ENCODE results near the gene PAPSS1. TPM values are rescaled to one million over a fixed set of nuclear protein-coding genes. Genes with fewer than 3 reads are reported as not detected.

The PAPSS1 gene
- total and polyA plus RNA-seq, 2 donors (not counting 3 experiments of a cell fraction or from before 2014, with no cell fraction given), result 69.6 to 77.2 TPM

- no peaks in the 10 kb centered on the region for H3K9me3 ChIP-seq (replicated peaks; ENCODE audit: control insufficient read depth, insufficient read depth, low read length)
- H3K9ac ChIP-seq (replicated peaks; ENCODE audit: extremely low read depth, insufficient read depth, low read length), result no peak overlapping the region
- dilution Hi-C loops (cut with MboI; ENCODE audit: extremely low pct_ligation_motif_present, low sequenced_read_pairs) (no loop called here), intact Hi-C loops (cut with micrococcal nuclease) (no loop called here)
- CTCF ChIA-PET, result no interaction called here
- no TSS peak for BruUV-seq (replicated peaks)
- no peak overlapping the region for H3K27ac ChIP-seq (ENCODE audit: insufficient read depth, low read depth, low read length)
- TF ChIP-seq MYC (IDR thresholded peaks at IDR 0.05; ENCODE audit: low read depth, low read length), result no peak
- TF ChIP-seq FOS (IDR thresholded peaks at IDR 0.05; ENCODE audit: borderline replicate concordance, insufficient read depth, low read length), result no peak
- TF ChIP-seq CTCF (IDR thresholded peaks at IDR 0.05; ENCODE audit: extremely low read depth in 1 of 2, insufficient read depth in 1 of 2, low read depth in 1 of 2, low read length in 2 of 2), result no peak
- TF ChIP-seq JUN (IDR thresholded peaks at IDR 0.05; ENCODE audit: borderline replicate concordance, insufficient read depth, insufficient read length, low read depth), result no peak
- TF ChIP-seq POLR2AphosphoS5 (IDR thresholded peaks at IDR 0.05; ENCODE audit: insufficient read depth, low read depth, low read length), result no peak
- TF ChIP-seq POLR2A (IDR thresholded peaks at IDR 0.05; ENCODE audit: low read depth, low read length), result no peak
- TF ChIP-seq GATA2 (IDR thresholded peaks at IDR 0.05; ENCODE audit: insufficient read depth, insufficient read length, low read depth, low read length), result no peak
- no peak for TF ChIP-seq EZH2 (IDR thresholded peaks at IDR 0.05; ENCODE audit: borderline replicate concordance, low read depth, low read length, severe bottlenecking)
- TF ChIP-seq MAX (IDR thresholded peaks at IDR 0.05; ENCODE audit: insufficient read depth, insufficient read length), result no peak
- no peaks in the 10 kb centered on the region for H4K20me1 ChIP-seq (replicated peaks; ENCODE audit: control insufficient read depth, extremely low read depth, insufficient read depth, low read length)
- H3K36me3 ChIP-seq (ENCODE audit: control insufficient read depth in 2 of 2, extremely low read depth in 1 of 2, insufficient read depth in 2 of 2, low read length in 2 of 2), result peaks cover 0 to 2% of the 10 kb centered on the region in 2 experiments
- no peaks in the 10 kb centered on the region for H3K9me1 ChIP-seq (replicated peaks; ENCODE audit: control insufficient read depth, extremely low read depth, insufficient read depth, low read length)
- H3K4me2 ChIP-seq (ENCODE audit: insufficient read depth, low read length), result no peak overlapping the region
- FAIRE-seq (no peak), DNase-seq (ENCODE audit: low read depth, low spot score) (no peak)
- POLR2A ChIA-PET, result no interaction called here
- H3K27me3 ChIP-seq (ENCODE audit: control insufficient read depth in 2 of 2, insufficient read depth in 2 of 2, low read length in 2 of 2), result no peaks in the 10 kb centered on the region
- H3K79me2 ChIP-seq (ENCODE audit: control insufficient read depth, insufficient read depth, low read length), result no peaks in the 10 kb centered on the region
- no peak overlapping the region for H3K4me3 ChIP-seq (replicated peaks in 1 of 3; ENCODE audit: insufficient read depth in 1 of 3, low read depth in 1 of 3, low read length in 3 of 3)
- H3K4me1 ChIP-seq (ENCODE audit: control insufficient read depth, extremely low read depth, insufficient read depth, low read length), result no peaks in the 10 kb centered on the region
- H2AFZ ChIP-seq (ENCODE audit: low read depth, low read length), result no peak overlapping the region
Observed at GRCh38 chr4:107650251-107650650, 69.8 kb downstream of the PAPSS1 start.
